Neural cell (in vitro differentiated cells): ENCODE results near the gene BZW2. TPM values are rescaled to one million over a fixed set of nuclear protein-coding genes. Genes with fewer than 3 reads are reported as not detected.

Experiments used
- H2AFZ ChIP-seq: fragments of 200-600, 300-800 bp; sonication (generic), shearing (Covaris generic); 2 replicates; pipeline ENCODE4 v1.6.0; 2014; ENCODE audit warnings: low read depth, mild to moderate bottlenecking, antibody characterized with exemption, low read length, moderate library complexity
- H3F3A ChIP-seq: fragments of 200-600 bp; shearing (Covaris generic); 2 replicates; pipeline ENCODE4 v1.6.1; 2016; ENCODE audit warnings: mild to moderate bottlenecking, moderate library complexity, mixed read lengths, antibody characterized with exemption, low read length; ENCODE audit not compliant: insufficient read depth, poor library complexity, severe bottlenecking
- H3K27ac ChIP-seq: fragments of 200-600, 300-800 bp; sonication (generic), shearing (Covaris generic); 2 replicates; pipeline ENCODE4 v1.5.1; 2014; ENCODE audit warnings: mild to moderate bottlenecking, low read length, moderate library complexity
- H3K27me3 ChIP-seq: fragments of 300-800, 200-600 bp; sonication (generic), shearing (Covaris generic); 2 replicates; pipeline ENCODE4 v1.6.0; 2014; ENCODE audit warnings: mild to moderate bottlenecking, low read depth, low read length, moderate library complexity; ENCODE audit not compliant: insufficient read depth
- H3K36me3 ChIP-seq: fragments of 300-800, 200-600 bp; sonication (generic), shearing (Covaris generic); 2 replicates; pipeline ENCODE4 v1.5.1; 2014; ENCODE audit warnings: mild to moderate bottlenecking, antibody characterized with exemption, low read length, moderate library complexity; ENCODE audit not compliant: insufficient read depth
- H3K4me2 ChIP-seq: fragments of 300-800, 200-600 bp; sonication (generic), shearing (Covaris generic); 2 replicates; pipeline ENCODE4 v1.6.0; 2014; ENCODE audit warnings: mild to moderate bottlenecking, low read length
- H3K4me3 ChIP-seq: fragments of 300-800, 200-600 bp; sonication (generic), shearing (Covaris generic); 2 replicates; pipeline ENCODE4 v1.5.1; 2014; ENCODE audit warnings: mild to moderate bottlenecking, low read length, moderate library complexity
- H3K79me2 ChIP-seq: fragments of 200-600 bp; shearing (Covaris generic); replicated peaks from 2 replicates; pipeline ENCODE4 v1.6.0; 2014; ENCODE audit warnings: mild to moderate bottlenecking, low read length, moderate library complexity; ENCODE audit not compliant: insufficient read depth
- H3K9ac ChIP-seq: fragments of 300-800, 200-600 bp; sonication (generic), shearing (Covaris generic); 2 replicates; pipeline ENCODE4 v1.6.1; 2016; ENCODE audit warnings: mild to moderate bottlenecking, low read length, mixed read lengths
- H3K9me2 ChIP-seq: fragments of 200-600 bp; shearing (Covaris generic); 2 replicates; pipeline ENCODE4 v1.6.1; 2016; ENCODE audit warnings: mild to moderate bottlenecking, low read length, mixed read lengths; ENCODE audit not compliant: insufficient read depth
- H3K9me3 ChIP-seq: fragments of 200-600, 300-800 bp; sonication (generic), shearing (Covaris generic); 2 replicates; pipeline ENCODE4 v1.6.1; 2016; ENCODE audit warnings: mild to moderate bottlenecking, mixed run types, low read length, moderate library complexity, mixed read lengths
- H4K20me1 ChIP-seq: fragments of 200-600 bp; shearing (Covaris generic); 2 replicates; pipeline ENCODE4 v1.6.1; 2016; ENCODE audit warnings: mild to moderate bottlenecking, mixed run types; ENCODE audit not compliant: insufficient read depth
- CTCF ChIP-seq: fragments of 450-650 bp; IDR thresholded peaks from 2 replicates; pipeline ENCODE4 v1.5.1; 2014; ENCODE audit warnings: antibody characterized with exemption, mild to moderate bottlenecking, moderate library complexity; ENCODE audit not compliant: poor library complexity, severe bottlenecking
- EP300 ChIP-seq: fragments of 450-650 bp; conservative IDR thresholded peaks from 2 replicates; pipeline ENCODE4 v1.6.1; 2014; ENCODE audit warnings: antibody characterized with exemption, mild to moderate bottlenecking, moderate library complexity; ENCODE audit not compliant: poor library complexity, severe bottlenecking
- EZH2 ChIP-seq: fragments of 200-600, 300-800 bp; shearing (Covaris generic), sonication (generic); IDR thresholded peaks from 2 replicates; pipeline ENCODE4 v1.6.1; 2014; ENCODE audit warnings: antibody characterized with exemption, low read length, borderline replicate concordance, mild to moderate bottlenecking; ENCODE audit not compliant: insufficient read depth, poor library complexity, severe bottlenecking
- MXI1 ChIP-seq: fragments of 450-650 bp; conservative IDR thresholded peaks from 2 replicates; pipeline ENCODE4 v1.6.1; 2014; ENCODE audit warnings: antibody characterized with exemption, mild to moderate bottlenecking; ENCODE audit not compliant: poor library complexity, severe bottlenecking
- POLR2AphosphoS5 ChIP-seq: IDR thresholded peaks from 2 replicates; pipeline ENCODE4 v1.6.1; 2012
- RAD21 ChIP-seq: fragments of 450-650 bp; conservative IDR thresholded peaks from 2 replicates; pipeline ENCODE4 v1.6.1; 2014; ENCODE audit warnings: antibody characterized with exemption, mild to moderate bottlenecking, moderate library complexity
- REST ChIP-seq: IDR thresholded peaks from 2 replicates; pipeline ENCODE4 v1.6.1; 2012; ENCODE audit warnings: borderline replicate concordance
- SMC3 ChIP-seq: fragments of 450-650 bp; conservative IDR thresholded peaks from 2 replicates; pipeline ENCODE4 v1.6.1; 2014; ENCODE audit warnings: antibody characterized with exemption, mild to moderate bottlenecking, moderate library complexity; ENCODE audit not compliant: poor library complexity
- TAF1 ChIP-seq: IDR thresholded peaks from 2 replicates; pipeline ENCODE4 v1.6.1; 2012; ENCODE audit warnings: low read depth
- polyA plus RNA-seq: library from polyadenylated mRNA; depleted of rRNA; stranded (reverse); fragments of >200 nt; gene quantifications from 2 replicates; pipeline ENCODE4 v1.2.3, GENCODE V29; 2014

Gene BZW2
- polyA plus RNA-seq, 1 donor from 2014 or later, result 203 TPM

- no peaks in the 10 kb centered on the region for H3K9me2 ChIP-seq
- H3K9me3 ChIP-seq, result no peaks in the 10 kb centered on the region
- peaks cover 7% of the 10 kb centered on the region for H4K20me1 ChIP-seq
- H3K79me2 ChIP-seq, result peaks cover 77% of the 10 kb centered on the region
- peak overlapping the region; percentile 95 for H3K9ac ChIP-seq
- no peaks in the 10 kb centered on the region for H3F3A ChIP-seq
- H3K36me3 ChIP-seq, result no peaks in the 10 kb centered on the region
- peak overlapping the region; percentile 86 for H3K4me3 ChIP-seq
- H3K27ac ChIP-seq, result peak overlapping the region; percentile 94
- H3K27me3 ChIP-seq, result no peaks in the 10 kb centered on the region
- H3K4me2 ChIP-seq, result peak overlapping the region; percentile 95
- TF ChIP-seq POLR2AphosphoS5 (no peak), EP300 (no peak), CTCF (no peak), SMC3 (no peak), MXI1 (no peak), REST (no peak), RAD21 (no peak), EZH2 (no peak), TAF1 (no peak)
- H2AFZ ChIP-seq, result no peak overlapping the region
These were observed 1.8 kb upstream of the BZW2 start for GRCh38 chr7:16644157-16644556.

GRCh38 chr7:16644636-16645592 lies 1.1 kb upstream of the BZW2 start:
- H3K9me2 ChIP-seq, result no peaks in the 10 kb centered on the region
- no peaks in the 10 kb centered on the region for H3F3A ChIP-seq
- peak overlapping the region; percentile 94 for H3K27ac ChIP-seq
- H3K9ac ChIP-seq, result peak overlapping the region; percentile 95
- no peaks in the 10 kb centered on the region for H3K36me3 ChIP-seq
- no peaks in the 10 kb centered on the region for H3K9me3 ChIP-seq
- H3K4me3 ChIP-seq, result peak overlapping the region; percentile 86
- peak overlapping the region; percentile 95 for H3K4me2 ChIP-seq
- peaks cover 7% of the 10 kb centered on the region for H4K20me1 ChIP-seq
- no peaks in the 10 kb centered on the region for H3K27me3 ChIP-seq
- no peak for TF ChIP-seq TAF1
- peak; percentile 75 for TF ChIP-seq REST
- no peak for TF ChIP-seq EZH2
- no peak for TF ChIP-seq RAD21
- TF ChIP-seq EP300, result no peak
- TF ChIP-seq MXI1, result peak; percentile 47
- H3K79me2 ChIP-seq, result peaks cover 81% of the 10 kb centered on the region
- peak overlapping the region; percentile 52 for H2AFZ ChIP-seq
